ENCODE measurements around the gene ZFAND5. TPM values are rescaled to one million over a fixed set of nuclear protein-coding genes. Genes with fewer than 3 reads are reported as not detected.

Gene ZFAND5
- total RNA-seq, 2 experiments from 2014 or later: 368 TPM

DNA sequence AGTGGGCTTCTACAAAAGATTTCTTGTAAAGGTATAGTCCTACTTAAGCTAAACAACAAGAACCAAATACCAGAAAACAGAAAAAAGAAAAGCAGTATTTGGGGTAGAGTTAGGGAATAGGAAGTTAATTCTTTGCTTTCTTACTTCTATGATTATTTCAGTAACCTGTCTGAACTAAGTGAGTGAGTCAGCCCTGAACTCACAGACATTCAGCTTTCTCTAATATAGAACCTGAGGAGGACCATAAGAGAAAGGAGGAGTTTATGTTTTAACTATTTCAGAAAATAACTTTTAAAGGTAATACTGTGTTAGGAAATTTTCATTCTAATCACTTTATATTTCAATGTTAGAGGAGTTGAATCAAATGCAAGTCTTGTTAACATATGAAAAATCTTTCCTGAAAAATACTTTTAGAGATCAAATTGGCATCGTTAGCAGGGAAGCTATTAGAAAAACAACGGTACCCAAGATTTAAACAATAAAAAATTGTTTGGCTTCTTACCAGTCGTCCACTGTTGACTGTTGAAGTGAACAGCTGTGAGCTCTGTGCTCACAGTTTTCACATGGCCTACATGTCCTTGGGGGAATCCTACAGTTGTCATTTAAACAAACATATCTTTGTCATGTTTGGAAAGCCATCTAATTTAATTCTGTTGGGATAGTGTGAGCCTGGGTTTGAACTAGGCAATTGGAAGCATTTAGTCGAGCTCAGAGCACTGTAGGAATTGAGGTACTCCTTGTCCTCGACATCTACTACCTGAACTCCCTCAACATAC lies 19.9 kb upstream of the ZFAND5 start:
- Histone ChIP-seq H3K27ac (ENCODE audit: low read depth in 1 of 2, low read length in 2 of 2) (no peak overlapping the region), H3K36me3 (ENCODE audit: insufficient read depth, low read length) (no peaks in the 10 kb centered on the region), H3K9me3 (ENCODE audit: control insufficient read depth in 1 of 2, insufficient read depth in 1 of 2, low read length in 2 of 2) (no peaks in the 10 kb centered on the region), H3K4me3 (ENCODE audit: low read length) (no peak overlapping the region), H3K27me3 (ENCODE audit: control insufficient read depth in 1 of 2, insufficient read depth in 2 of 2, low read length in 2 of 2) (no peaks in the 10 kb centered on the region), H3K4me1 (ENCODE audit: insufficient read depth, low read length) (peaks cover 6% of the 10 kb centered on the region)
- DNase-seq (no peak), ATAC-seq (ENCODE audit: poor library complexity) (no peak)
- Mint-ChIP-seq H3K27me3 (no peaks in the 10 kb centered on the region), H3K36me3 (ENCODE audit: low read depth) (no peaks in the 10 kb centered on the region), H3K27ac (no peak overlapping the region), H3K4me3 (no peak overlapping the region), H3K4me1 (ENCODE audit: low read depth) (no peaks in the 10 kb centered on the region), H3K9me3 (no peaks in the 10 kb centered on the region)
- CTCF ChIA-PET: no interaction called here
- POLR2A ChIA-PET: interaction anchor here (0.6 to 0.8 kb wide), 2 partner anchors 19 to 60 kb away, joined by 3 read pairs; no protein-coding TSS in a partner anchor
- TF ChIP-seq, protein P1, sequence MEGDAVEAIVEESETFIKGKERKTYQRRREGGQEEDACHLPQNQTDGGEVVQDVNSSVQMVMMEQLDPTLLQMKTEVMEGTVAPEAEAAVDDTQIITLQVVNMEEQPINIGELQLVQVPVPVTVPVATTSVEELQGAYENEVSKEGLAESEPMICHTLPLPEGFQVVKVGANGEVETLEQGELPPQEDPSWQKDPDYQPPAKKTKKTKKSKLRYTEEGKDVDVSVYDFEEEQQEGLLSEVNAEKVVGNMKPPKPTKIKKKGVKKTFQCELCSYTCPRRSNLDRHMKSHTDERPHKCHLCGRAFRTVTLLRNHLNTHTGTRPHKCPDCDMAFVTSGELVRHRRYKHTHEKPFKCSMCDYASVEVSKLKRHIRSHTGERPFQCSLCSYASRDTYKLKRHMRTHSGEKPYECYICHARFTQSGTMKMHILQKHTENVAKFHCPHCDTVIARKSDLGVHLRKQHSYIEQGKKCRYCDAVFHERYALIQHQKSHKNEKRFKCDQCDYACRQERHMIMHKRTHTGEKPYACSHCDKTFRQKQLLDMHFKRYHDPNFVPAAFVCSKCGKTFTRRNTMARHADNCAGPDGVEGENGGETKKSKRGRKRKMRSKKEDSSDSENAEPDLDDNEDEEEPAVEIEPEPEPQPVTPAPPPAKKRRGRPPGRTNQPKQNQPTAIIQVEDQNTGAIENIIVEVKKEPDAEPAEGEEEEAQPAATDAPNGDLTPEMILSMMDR (IDR thresholded peaks at IDR 0.05): no peak
- intact Hi-C loops (cut with DNase I, micrococcal nuclease): no loop called here

DNA sequence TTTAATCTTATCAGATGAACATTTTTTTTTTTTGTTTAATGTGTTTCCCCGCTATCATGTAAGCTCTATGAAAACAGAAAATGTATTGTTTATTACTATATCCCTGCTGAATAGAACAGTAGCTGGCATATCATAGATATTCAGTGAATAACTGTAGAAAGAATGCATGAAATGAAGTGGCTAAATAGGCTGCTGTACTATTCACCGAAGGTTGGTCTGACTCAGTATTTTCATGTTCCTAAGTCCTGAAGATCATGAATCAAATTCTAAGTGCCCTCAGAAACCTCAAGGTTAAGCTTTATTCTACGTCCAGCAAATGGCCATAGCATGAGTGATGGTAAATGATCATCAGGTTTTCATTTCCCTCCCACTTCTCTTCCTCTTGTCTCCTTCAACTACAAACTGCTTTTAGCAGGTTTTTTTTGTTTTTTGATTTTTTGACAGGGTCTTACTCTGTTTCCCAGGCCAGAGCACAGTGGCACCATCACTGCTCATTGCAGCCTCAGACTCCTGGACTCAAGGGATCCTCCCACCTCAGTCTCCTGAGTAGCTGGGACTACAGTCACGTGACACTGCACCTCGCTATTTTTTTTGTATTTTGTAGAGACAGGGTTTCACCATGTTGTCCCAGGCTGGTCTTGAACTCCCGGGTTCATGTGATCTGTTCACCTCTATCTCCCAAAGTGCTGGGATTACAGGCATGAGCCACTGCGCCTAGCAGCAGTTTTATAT lies 19.1 kb upstream of the ZFAND5 start:
- Mint-ChIP-seq H3K36me3 (ENCODE audit: low read depth) (no peaks in the 10 kb centered on the region), H3K4me1 (ENCODE audit: low read depth) (no peaks in the 10 kb centered on the region), H3K9me3 (no peaks in the 10 kb centered on the region), H3K4me3 (no peak overlapping the region), H3K27ac (no peak overlapping the region), H3K27me3 (no peaks in the 10 kb centered on the region)
- ATAC-seq (ENCODE audit: poor library complexity) (no peak), DNase-seq (no peak)
- Histone ChIP-seq H3K4me3 (ENCODE audit: low read length) (no peak overlapping the region), H3K36me3 (ENCODE audit: insufficient read depth, low read length) (no peaks in the 10 kb centered on the region), H3K27ac (ENCODE audit: low read depth in 1 of 2, low read length in 2 of 2) (no peak overlapping the region), H3K9me3 (ENCODE audit: control insufficient read depth in 1 of 2, insufficient read depth in 1 of 2, low read length in 2 of 2) (no peaks in the 10 kb centered on the region), H3K27me3 (ENCODE audit: control insufficient read depth in 1 of 2, insufficient read depth in 2 of 2, low read length in 2 of 2) (no peaks in the 10 kb centered on the region), H3K4me1 (ENCODE audit: insufficient read depth, low read length) (peaks cover 6% of the 10 kb centered on the region)
- POLR2A ChIA-PET: interaction anchor here (0.8 kb wide), 1 partner anchor 18 kb away, joined by 3 read pairs; no protein-coding TSS in a partner anchor
- CTCF ChIA-PET: no interaction called here
- TF ChIP-seq, protein P1 (IDR thresholded peaks at IDR 0.05): no peak
- intact Hi-C loops (cut with DNase I, micrococcal nuclease): no loop called here

DNA sequence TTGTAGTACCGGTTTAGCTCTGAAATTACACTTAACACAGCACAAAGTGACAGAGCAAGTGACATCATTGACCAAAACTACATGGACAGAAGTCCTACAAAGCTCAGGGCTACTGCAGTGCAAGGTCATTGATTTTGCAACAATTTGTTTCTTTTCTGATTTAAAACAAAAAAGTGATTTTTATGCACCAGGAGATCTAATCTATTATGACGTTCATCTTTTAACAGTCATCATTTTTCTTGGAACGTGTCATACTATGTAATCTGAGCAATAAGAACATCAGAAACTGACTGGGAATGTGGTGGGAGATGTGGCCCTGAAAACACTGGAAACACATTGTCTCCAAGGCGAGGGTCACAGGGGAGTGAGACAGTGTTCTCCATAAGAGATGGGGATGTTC lies 17.4 kb upstream of the ZFAND5 start:
- no peak for ATAC-seq (ENCODE audit: poor library complexity)
- H3K4me3 Mint-ChIP-seq: no peak overlapping the region
- Histone ChIP-seq H3K36me3 (ENCODE audit: insufficient read depth, low read length) (no peaks in the 10 kb centered on the region), H3K27ac (ENCODE audit: low read depth in 1 of 2, low read length in 2 of 2) (no peak overlapping the region), H3K27me3 (ENCODE audit: control insufficient read depth in 1 of 2, insufficient read depth in 2 of 2, low read length in 2 of 2) (no peaks in the 10 kb centered on the region), H3K4me3 (ENCODE audit: low read length) (no peak overlapping the region), H3K4me1 (ENCODE audit: insufficient read depth, low read length) (peaks cover 5% of the 10 kb centered on the region), H3K9me3 (ENCODE audit: control insufficient read depth in 1 of 2, insufficient read depth in 1 of 2, low read length in 2 of 2) (no peaks in the 10 kb centered on the region)
- intact Hi-C loops (cut with DNase I, micrococcal nuclease): no loop called here
- H3K36me3 Mint-ChIP-seq (ENCODE audit: low read depth): no peaks in the 10 kb centered on the region
- POLR2A ChIA-PET: no interaction called here
- no peak for DNase-seq
- TF ChIP-seq, protein P1 (IDR thresholded peaks at IDR 0.05): no peak
- H3K4me1 Mint-ChIP-seq (ENCODE audit: low read depth): no peaks in the 10 kb centered on the region
- H3K27ac Mint-ChIP-seq: no peak overlapping the region
- CTCF ChIA-PET: no interaction called here
- no peaks in the 10 kb centered on the region for H3K27me3 Mint-ChIP-seq
- no peaks in the 10 kb centered on the region for H3K9me3 Mint-ChIP-seq

All from CD4-positive, alpha-beta T cell (primary cell).